KG1 (cell line): Measurements from ENCODE around the gene TSPAN1.
"Not testable (repeated sequence)": the region's sequence is repeated elsewhere in the genome, so short reads cannot be mapped to it uniquely, and the experiment has no call there.

Source experiments
- DNase-seq: peaks from one replicate; lab custom pipeline; 2025; lab: John Stamatoyannopoulos, UW

TSPAN1 gene

GRCh38 chr1:46219551-46220520 lies 44.9 kb downstream of the TSPAN1 start:
- DNase-seq: no peak

- no peak for DNase-seq
Observed at GRCh38 chr1:46220808-46221207, 45.9 kb downstream of the TSPAN1 start.

- DNase-seq: no peak
Observed at GRCh38 chr1:46221749-46222148, 46.9 kb downstream of the TSPAN1 start.

GRCh38 chr1:46223055-46223454 lies 48.2 kb downstream of the TSPAN1 start:
- not testable (repeated sequence) for DNase-seq

- peak; percentile 33 for DNase-seq
Observed at GRCh38 chr1:46223472-46223943, 48.6 kb downstream of the TSPAN1 start.

GRCh38 chr1:46224966-46225365 lies 50.1 kb downstream of the TSPAN1 start:
- no peak for DNase-seq

GRCh38 chr1:46231231-46231630 lies 56.3 kb downstream of the TSPAN1 start:
- not testable (repeated sequence) for DNase-seq
